Stimulated activated CD8-positive, alpha-beta memory T cell treated with anti-CD3 and anti-CD28 coated beads, Interleukin-4, amount 100 ng/mL, for 4 hours (primary cell): ENCODE data around the gene TMEM134.

Experiments
- DNase-seq, 2 donors: peaks; one replicate each; pipeline ENCODE4 v3.0.0-alpha.2; 2020; ENCODE audit warnings: low read depth in 2 of 2, low spot score in 1 of 2

The TMEM134 gene

DNA sequence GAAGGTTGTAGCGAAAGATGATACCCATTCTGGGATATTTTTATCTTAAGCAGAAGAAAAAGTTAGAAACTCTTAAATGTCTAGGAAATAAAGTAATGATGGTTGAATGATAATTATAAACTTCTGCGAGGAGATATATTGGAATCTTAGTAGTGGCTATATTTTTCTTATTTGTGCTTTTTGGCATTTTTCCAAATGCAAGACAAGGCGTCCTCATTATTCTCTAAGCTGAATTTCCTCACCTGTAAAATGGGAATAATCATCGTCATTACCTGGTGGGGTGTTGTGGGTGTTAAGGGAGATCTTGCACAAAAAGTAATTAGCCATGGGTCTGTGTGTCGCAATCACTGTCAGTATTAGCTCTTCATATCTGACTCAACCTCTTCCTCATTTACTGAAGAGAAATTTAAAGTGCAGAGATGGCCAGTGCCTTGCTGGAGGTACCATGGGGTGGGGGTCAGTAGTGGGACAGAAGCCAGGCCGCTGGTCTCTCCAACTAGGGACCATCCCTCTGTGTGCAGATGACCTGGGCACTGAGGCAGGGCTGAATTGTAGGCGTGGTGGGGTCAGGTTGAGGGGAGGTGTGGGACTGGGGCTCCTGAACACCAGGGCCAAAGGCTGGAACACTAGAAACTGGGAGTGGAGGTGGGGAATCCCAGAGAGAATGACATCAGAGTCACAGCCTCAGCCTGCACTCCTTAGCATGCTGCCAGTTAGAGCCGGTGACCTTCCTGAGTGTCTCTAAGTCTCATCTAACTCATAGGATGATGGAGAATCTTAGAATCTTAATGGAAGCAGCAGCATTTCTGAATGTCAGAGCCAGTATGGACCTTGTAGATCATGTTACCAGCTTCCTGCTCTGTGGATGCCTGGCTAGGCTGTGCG lies 32.0 kb upstream of the TMEM134 start:
- DNase-seq, result no peak

DNA sequence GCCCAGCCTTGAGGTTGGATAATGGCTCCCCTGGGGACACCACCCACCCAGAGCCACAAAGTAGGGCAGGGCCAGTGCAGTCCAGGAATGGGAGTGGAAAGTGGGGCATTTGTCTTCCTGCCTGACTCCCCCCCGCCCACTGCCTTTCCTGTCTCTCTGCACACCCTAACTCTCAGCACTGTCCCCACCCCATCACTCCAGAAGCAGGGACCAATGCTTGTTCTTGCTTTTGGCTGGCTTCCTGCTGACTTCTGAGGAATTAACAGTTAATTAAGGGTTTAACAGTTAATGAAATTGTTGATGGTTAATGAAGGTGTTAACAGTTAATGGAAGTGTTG lies 31.4 kb upstream of the TMEM134 start:
- no peak for DNase-seq

DNA sequence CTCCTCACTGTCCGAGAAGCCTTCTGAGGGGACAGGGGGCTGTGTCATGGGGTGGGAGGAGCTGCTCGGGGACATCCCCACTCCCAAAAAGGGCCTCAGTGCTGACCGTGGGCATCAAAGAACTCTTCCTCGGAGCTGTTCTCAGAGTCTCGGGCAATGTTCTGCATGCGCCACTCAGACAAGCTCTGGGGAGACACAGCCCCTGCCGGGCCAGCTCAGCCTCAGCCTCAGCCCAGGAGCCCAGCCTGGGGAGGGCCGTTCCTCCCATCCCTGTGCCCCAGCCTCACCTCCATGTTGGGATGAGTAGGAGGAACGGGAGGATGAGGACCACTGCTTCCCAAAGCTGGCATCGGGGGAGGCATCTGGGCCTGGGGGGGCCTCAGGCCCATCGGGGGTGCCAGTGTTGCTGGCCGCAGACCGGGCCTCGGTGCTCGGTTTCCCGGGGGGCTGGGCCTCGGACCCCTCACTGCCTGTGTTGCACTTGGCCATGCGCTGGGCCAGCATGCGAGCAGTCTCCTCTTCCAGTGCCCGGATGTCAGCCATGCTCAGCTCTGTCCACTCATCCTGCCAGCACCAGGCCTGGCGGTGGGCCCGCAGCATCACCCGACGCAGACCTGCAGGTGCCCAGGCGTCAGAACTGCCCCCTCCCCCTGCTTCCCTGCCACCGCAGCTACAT lies 30.9 kb upstream of the TMEM134 start:
- no peak for DNase-seq

DNA sequence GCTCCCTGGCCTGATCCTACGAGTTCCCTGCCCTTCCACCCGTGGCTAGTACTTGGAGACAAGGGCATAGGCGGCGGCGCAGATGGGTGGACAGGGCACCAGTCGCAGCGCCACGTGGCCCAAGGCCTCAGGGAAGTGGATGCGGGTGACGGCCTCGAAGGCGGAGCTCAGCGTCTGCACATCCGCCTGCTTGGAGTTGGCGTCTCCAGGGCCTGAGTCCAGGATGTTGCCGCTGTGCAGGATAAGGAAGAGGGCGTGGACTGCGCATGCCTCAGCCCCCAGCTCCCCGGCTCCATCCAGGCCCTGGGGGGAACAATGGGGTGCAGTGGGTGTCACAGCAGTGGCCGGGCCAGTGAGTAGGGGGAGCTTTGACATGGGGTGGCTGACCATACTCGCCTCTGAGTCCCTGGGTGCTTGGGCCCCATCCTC lies 29.5 kb upstream of the TMEM134 start:
- DNase-seq, result no peak

DNA sequence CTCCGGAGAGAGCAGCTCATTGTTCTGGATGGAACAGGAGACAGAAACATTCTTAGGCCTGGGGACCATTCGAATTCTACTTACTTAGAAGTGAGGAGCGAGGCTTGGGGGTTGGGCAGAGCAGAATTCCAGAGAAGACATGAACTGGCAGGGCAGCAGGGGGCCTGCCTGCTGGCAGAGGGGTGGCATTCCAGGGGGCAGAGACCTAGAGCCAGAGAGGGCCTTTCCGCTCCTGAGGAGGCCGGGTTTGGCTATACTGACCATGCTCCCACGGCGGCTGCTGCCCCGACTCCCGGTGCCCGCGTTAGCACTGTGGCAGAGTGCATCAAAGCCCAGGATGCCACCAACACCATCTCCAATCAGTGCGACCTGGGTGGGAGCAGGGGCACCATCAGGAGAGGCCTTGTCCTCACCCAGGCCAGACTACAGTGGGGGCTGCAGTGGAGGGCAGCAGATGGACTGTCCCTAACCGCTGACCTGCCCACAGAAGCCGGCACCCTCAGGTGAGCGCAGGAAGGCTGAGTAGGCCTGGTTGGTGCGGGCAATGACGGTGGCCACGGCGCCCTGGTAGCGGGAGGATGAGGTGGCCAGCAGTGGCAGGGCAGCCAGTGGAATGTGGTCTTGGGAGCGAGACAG lies 28.7 kb upstream of the TMEM134 start:
- no peak for DNase-seq

DNA sequence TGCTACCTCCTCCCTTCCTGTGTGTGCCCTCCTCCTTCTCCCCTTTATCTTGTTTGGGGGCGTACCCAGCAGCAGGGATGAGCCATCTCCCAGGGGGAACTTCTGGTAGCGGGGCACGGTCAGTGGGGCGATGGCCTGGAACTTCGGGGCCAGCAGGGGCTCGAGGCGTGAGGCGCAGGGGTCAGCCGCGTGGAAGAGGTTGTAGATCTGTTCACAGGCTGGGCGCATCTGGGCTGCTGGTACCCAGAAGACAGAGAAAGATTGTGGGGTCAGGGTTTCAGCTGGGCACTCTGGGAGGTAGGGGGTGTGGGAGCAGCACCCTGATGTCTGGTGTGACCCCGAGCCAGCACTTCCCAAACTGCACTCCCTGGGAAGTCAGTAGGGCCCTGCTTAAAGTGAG lies 27.1 kb upstream of the TMEM134 start:
- DNase-seq, result no peak

DNA sequence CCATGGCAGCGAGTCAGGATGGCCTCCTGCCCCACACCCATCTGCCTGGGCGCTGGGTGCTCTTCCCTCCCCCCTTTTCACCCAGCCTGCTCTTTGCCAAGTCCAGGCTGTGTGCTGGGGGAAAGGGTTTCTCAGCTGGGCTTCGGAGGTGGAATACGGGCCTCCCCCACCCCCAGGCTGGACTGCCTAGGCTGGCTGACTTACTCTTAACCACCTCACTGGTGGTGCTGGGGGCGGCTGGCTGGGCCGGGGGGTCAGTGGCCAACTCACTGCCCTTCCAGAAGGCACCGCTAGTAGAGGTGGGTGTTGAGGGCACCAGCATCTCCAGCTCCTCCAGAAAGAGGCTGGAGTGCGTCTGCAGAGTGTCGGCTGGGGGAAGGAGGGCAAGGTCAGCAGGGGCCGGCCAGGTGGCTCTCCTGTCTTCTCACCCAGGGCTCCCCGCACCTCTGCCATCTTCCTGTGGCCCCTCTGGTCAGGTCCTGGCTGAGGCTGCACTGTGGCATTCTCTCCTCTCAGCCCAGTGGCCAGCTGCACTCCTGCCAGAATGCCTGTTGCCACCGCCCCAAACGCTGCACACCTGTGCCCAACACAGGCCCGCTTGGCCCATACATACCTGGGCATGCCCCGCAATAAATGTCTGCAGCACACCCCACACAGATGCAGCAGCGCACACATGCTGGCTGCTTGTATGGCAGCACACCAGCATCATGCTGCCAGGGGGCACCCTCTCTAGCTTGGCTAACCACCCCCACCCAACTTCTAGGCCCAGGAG lies 26.4 kb upstream of the TMEM134 start:
- DNase-seq, result no peak

DNA sequence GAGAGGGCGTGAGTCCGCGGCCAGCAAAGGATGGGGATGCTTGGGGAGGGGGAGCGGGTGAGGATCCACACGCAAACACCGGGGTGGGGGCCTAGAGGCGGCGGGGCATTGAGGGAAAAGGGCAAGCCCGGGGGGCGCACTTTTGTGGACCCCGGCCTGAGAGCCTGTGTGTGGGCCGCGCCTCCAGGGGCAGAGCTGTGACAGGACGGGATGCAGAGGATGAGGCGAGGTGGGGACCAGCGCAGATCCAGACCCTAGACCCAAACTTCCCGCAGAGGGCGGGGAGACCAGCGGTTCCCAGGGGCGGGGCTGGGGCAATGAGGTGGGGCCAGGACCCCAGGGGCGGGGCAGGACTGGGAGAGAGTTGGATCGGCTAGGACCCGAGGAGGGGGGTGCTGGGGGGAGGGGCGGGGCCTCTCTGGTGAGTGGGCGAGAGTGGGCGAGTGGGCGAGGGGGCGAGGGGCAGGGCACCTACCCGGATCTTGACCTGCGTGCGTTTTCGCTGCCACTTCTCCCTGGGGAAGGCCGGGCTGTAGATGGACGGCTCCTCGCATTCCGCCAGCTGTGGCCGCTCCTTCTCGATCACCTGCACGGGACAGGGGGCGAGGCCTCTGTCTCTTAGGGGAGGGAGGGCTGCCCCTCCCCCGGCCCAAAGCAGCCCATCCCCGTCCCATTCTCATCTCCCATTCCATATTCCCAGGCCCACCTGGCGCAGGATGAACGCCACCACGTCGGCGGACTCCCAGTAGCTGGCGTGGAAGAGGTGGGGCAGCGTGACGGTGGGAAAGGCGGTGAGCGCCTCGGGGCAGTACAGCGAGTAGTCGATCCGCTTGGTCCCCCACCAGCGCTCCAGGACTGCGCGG lies 25.6 kb upstream of the TMEM134 start:
- DNase-seq, result no peak

DNA sequence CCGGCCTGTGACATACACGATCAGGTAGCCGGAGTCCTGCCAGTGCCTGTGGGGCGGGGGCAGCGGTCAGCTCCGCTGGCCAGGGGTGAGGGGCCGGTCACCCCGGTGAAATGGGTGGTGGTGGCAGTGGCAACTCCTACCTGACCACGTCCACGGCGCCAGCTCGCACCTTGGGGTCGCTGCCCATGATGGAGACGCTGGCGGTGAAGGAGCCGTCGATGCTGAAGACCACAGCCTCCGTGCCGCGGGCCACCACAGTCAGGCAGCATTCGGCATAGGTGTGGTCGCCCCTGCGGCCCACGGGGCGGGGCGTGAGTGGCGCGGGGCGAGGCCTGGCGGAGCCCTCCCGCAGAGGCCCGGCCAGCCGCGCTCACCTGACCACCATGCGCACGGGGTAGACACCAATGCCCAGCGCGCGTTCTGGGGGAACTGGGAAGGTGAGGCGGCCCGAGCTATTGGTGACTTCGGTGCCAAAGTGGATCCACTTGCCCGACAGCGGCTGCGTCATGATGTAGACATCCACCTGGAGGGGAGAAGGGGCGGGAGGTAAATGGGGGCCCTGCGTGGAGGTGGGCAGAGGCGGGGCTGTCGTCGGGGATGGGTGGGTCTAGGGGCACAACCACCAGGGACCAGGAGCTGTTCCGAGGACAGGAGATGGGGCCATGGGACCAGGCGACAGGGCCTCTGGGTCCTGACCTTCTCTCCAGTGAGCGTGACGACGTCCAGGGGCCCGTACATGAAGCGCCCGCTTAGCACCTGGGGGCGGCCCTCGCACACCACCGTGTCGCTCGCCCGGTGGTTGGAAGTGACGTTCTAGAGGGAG lies 24.7 kb upstream of the TMEM134 start:
- no peak for DNase-seq

DNA sequence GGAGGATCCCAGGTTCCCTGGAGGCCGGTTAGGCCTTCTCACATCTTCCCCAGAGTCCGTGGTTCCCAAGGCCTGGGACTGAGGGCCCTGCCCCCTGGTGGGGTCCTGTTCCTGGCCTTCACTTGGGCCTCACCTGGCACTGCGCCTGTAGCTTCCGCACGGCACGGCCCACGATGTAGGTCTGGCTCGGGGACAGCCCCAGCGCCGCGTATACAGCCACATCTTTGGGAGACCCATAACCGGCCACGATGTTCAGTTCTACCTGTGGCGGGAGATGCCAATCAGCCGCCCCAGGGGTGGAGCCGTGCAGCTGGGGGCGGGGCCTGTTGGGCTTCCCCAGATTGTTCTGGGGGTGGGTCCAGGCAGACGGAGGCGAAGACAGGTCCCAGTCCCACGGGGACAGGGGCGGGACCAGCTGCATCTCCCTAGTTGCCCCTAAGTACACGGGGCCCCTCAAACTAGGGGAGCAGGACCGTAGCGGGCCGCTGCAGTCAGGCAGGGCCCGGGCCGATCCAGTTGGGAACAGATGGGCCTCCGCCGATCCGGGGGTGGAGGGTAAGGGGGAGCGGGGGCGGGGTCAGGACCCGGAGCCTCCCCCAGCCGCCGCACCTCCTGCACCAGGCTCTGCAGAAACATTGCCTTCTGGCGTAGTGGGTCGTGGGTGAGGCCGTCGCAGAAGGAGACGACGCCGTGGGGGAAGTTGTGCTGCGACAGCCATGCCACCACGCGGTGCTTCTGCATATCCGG lies 23.9 kb upstream of the TMEM134 start:
- DNase-seq, result no peak

DNA sequence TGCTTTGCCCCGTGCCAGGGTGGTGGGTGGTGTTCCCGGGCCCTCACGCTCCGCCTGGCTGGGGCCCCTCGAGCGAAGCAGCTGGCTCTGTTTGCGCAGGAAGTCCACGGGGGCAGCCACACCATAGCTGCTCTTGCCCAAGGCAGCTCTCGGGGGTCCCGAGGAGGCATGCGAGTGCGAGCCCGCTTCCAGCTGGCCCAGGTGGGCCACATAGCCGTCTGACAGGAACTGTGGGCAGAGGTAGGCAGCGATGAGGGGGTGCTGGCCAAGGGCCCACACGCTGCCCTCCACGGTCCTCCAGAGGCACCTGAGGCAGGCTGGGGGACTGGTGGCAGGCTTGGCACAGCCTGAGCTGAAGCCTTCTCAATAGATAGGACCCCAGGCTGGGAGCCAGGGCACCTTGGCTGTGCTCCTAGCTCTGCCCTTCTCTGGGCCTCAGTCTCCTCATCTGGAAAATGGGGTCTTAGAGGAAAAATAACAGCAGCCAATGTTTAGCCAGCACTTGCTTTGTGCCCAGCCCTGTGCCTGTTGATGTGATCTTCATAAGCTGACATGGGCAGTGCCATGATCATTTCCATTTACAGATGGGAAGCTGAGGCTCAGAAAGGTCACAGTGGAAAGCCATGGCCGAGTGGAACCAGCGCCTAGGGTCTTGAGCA lies 23.1 kb upstream of the TMEM134 start:
- no peak for DNase-seq

DNA sequence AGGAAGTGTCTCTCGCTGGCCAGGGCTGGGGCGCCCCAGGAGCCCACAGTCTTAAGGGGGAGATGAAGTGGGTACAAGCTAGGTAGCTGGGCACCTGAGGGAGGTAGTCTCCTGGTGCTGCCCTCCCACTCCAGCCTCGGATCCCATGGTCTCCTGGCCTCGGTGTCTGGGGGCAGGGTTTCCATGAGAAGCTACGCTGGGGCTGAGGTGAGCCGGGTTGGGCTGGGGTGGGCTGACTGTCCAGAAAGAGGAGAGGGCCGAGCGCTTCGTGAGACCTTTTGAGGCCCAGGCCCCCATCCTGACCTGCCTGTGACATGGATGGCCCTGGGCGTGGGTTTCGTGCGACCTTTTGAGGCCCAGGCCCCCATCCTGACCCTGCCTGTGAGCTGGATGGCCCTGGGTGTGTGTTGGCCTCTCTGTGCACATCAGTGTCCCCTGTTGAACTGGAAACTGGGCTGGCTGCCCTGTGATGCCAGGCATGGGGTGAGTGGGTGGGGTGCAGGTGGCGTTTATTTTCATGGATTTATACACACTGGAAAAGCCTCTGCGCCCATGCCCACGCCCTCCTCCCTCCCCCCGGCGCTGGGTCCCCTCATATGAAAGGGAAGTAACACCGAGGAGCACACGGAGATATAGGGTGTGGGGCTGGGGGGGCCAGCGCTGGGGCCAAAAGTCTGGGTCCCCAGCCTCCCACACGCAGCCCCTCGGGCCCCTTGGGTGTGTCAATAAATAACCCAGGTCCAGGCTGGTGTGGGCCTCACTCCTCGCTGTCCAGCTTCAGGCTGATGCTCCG lies 22.4 kb upstream of the TMEM134 start:
- no peak for DNase-seq

DNA sequence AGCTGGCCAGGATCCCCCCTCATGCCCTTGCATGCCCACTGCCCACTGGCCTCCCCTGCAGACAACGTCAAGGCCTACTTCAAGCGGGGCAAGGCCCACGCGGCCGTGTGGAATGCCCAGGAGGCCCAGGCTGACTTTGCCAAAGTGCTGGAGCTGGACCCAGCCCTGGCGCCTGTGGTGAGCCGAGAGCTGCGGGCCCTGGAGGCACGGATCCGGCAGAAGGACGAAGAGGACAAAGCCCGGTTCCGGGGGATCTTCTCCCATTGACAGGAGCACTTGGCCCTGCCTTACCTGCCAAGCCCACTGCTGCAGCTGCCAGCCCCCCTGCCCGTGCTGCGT lies 21.6 kb upstream of the TMEM134 start:
- DNase-seq, result no peak

DNA sequence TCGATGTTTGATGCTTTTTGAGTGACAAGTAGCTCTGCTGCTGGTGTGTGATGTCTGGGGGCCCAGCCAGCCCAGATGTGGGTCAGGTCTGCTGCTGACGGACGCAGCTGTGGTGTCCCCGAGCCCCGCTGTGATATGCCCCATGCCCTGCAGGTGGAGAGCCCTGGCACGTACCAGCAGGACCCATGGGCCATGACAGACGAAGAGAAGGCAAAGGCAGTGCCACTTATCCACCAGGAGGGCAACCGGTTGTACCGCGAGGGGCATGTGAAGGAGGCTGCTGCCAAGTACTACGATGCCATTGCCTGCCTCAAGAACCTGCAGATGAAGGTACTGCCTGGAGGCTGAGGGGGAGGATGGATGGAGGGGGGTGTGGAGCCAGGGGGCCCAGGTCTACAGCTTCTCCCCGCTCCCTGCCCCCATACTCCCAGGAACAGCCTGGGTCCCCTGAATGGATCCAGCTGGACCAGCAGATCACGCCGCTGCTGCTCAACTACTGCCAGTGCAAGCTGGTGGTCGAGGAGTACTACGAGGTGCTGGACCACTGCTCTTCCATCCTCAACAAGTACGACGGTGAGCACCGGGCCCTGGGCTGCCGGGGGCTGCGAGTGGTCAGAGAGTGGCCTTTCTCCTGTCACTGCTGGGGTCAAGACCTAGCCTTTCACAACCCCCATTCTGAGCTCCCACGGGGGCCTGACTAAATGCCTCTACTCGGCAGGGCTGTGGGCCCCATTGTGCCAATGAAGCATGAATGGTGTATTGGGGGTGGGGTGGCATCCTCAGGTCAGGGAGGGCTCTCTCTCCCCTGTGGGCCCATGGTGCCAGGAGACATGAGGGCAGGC lies 21.1 kb upstream of the TMEM134 start:
- no peak for DNase-seq

DNA sequence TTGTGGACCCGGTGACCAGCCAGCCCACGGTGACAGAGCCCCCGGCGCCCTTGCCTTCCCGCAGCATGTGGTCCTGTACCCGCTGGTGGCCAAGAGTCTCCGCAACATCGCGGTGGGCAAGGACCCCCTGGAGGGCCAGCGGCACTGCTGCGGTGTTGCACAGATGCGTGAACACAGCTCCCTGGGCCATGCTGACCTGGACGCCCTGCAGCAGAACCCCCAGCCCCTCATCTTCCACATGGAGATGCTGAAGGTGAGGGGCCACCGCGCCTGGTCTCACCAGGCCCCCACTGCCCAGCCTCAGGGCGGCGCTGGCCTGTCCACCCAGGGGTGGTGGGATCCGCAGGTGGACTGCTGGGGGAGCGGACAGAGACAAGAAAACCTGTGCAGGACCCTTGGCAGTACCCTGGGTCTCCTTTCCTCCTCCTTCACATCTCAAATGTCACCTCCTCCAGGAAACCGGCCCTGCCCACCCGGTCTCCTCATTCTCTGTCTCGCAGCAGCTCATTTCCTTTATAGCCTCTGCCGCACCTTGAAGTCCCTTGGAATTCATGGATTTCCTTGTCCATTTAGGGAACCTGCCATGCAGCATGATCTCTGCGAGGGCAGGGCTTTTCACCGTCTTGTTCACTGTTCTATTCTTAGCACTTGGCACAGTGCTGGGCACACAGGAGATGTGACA lies 20.3 kb upstream of the TMEM134 start:
- DNase-seq, result no peak

DNA sequence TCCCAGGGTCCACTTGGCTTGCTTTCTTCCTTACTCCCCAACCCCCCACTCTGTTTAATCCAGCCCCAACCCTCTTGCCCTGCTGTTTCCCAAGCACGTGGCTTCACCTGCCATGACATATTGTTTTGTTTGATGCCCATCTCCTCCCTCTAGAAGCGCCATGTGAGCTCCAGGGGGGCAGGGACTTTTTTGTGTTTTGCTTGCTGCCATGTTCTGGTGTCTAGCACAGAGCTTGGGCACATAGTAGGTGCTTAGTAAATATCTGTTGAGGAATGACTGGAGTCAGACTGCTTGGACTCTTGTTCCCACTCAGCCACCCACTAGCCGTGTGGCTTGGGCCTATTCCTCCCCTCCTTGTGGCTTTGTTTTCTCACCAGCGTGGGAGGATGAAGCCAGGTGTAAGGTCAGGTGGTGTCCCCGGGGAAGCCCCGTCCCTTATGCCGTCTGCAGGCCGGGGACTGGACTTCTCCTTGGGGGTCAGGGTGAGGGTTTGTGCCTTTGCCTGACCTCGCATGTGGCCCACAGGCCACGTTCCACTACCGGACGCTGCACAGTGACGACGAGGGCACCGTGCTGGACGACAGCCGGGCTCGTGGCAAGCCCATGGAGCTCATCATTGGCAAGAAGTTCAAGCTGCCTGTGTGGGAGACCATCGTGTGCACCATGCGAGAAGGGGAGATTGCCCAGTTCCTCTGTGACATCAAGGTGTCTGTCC lies 17.6 kb upstream of the TMEM134 start:
- no peak for DNase-seq
